GM10266 (cell line): ENCODE measurements around the gene THBS2.
"Not testable (repeated sequence)": the region's sequence is repeated elsewhere in the genome, so short reads cannot be mapped to it uniquely, and the experiment has no call there.

ENCODE experiments used
- DNase-seq: peaks from one replicate; pipeline ENCODE4 v3.0.0; 2012; ENCODE audit errors: extremely low spot score
- TF ChIP-seq, protein P1 (sequence below): IDR thresholded peaks from 2 replicates; pipeline ENCODE4 v1.5.1; 2012; ENCODE audit warnings: mild to moderate bottlenecking, low read depth; ENCODE audit not compliant: control insufficient read depth, insufficient read depth; ENCODE audit errors: missing control alignments

Gene THBS2

GRCh38 chr6:169253337-169254238 lies at the start of gene THBS2:
TSS of gene THBS2 (minus strand) at chr6:169253846. CDS start at chr6:169250784, 3,062 bp downstream.
- no peak for DNase-seq
- TF ChIP-seq, protein P1, sequence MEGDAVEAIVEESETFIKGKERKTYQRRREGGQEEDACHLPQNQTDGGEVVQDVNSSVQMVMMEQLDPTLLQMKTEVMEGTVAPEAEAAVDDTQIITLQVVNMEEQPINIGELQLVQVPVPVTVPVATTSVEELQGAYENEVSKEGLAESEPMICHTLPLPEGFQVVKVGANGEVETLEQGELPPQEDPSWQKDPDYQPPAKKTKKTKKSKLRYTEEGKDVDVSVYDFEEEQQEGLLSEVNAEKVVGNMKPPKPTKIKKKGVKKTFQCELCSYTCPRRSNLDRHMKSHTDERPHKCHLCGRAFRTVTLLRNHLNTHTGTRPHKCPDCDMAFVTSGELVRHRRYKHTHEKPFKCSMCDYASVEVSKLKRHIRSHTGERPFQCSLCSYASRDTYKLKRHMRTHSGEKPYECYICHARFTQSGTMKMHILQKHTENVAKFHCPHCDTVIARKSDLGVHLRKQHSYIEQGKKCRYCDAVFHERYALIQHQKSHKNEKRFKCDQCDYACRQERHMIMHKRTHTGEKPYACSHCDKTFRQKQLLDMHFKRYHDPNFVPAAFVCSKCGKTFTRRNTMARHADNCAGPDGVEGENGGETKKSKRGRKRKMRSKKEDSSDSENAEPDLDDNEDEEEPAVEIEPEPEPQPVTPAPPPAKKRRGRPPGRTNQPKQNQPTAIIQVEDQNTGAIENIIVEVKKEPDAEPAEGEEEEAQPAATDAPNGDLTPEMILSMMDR, result no peak

GRCh38 chr6:169302716-169303115 lies 49.1 kb upstream of the THBS2 start:
- TF ChIP-seq, protein P1, result no peak
- DNase-seq, result no peak

DNA sequence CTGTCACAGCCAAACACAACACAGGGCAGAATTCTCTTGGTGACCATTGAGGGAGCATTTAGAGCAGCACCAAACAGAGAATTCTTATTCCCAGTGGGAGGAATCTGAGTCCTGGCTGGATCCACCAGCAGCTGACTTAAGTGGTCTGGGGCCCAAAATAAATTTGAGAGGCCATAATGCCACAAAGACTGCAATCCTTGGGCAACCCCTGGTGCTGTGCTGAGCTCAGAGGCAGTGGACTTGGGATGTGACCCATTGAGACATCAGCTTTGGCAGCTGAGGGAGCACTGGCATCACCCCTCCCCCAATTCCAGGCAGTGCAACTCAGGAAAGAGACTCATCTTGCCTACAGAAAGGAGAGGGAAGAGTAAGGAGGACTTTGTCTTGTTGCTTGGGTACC lies 48.6 kb upstream of the THBS2 start:
- TF ChIP-seq, protein P1, result no peak
- no peak for DNase-seq

DNA sequence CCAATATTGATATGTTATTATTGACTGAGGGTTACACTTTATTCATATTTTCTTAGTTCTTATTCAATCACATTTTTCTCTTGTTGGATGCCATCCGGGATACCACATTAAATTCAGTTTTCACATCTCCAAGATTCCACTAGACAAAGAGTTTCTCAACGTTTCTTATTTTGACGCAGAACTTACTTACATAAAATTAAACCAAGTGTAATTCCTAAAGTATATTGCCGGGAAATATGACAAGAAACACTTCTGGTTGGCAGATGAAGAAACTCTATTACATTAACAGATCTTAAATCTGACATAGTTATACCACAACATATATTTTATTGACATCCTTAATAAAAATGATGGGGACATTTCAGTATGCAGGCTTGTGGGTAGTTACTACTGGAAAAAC lies 47.3 kb upstream of the THBS2 start:
- TF ChIP-seq, protein P1, result no peak
- no peak for DNase-seq

DNA sequence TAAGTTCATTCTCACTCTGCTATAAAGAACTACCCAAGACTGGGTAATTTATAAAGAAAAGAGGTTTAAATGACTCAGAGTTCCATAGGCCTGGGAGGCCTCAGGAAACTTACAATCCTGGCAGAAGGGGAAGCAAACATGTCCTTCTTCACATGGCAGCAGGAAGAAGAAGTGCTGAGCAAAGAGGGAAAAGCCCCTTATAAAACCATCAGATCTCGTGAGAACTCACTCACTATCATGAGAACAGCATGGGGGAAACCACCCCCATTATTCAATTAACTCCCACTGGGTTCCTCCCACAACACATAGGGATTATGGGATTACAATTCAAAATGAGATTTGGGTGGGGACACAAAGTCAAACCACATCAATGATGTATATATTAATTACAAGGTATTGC lies 45.0 kb upstream of the THBS2 start:
- DNase-seq, result not testable (repeated sequence)

- no peak for DNase-seq
- TF ChIP-seq, protein P1, result no peak
These were observed 43.0 kb upstream of the THBS2 start for GRCh38 chr6:169296622-169297021.

DNA sequence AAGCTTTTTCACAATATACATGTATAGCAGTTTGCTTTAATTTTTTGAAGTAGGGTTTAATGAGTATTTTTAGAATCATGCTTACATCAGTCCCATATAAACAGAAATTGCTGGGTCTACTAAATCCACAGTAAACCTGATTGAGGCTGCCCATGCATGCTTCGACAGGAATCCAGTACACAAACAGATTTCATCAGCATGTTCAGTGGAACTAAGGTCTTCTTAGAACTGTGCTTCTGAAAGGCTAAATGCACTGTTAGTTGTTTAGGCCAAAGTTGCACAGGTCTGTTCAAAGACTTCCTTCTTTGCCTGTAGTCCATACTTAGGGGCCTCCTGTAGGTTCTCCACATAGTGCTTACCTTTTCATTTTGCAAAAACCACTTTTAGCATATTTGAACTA lies 42.5 kb upstream of the THBS2 start:
- DNase-seq, result no peak
- TF ChIP-seq, protein P1, result no peak
